PC-9 (cell line): ENCODE measurements around the gene TF. TPM values are rescaled to one million over a fixed set of nuclear protein-coding genes. Genes with fewer than 3 reads are reported as not detected.

Experiments
- BruUV-seq: library from RNA; stranded (reverse); fragments of 400-500 nt; replicated peaks from 2 replicates; lab custom pipeline; 2021; lab: Mats Ljungman, UMichigan
- CTCF ChIA-PET: fragments of 300-600 bp; sonication (Branson Sonifier 250); formaldehyde crosslinking; loops from one replicate; lab custom pipeline; 2022; ENCODE audit warnings: antibody characterized with exemption; lab: Charles Lee
- POLR2A ChIA-PET: fragments of 300-600 bp; sonication (Branson Sonifier 250); formaldehyde crosslinking; loops from one replicate; lab custom pipeline; 2022; ENCODE audit warnings: antibody characterized with exemption; ENCODE audit not compliant: unreplicated experiment; lab: Charles Lee
- DNase-seq, 2 experiments: peaks; one replicate each; pipeline versions ENCODE4 v3.0.0 to v3.0.0-alpha.2; 2015 to 2022; ENCODE audit warnings: mixed read lengths in 1 of 2
- H2AFZ ChIP-seq: fragments of 200-600 bp; sonication (generic); 2 replicates; pipeline ENCODE4 v1.8.1; 2017; ENCODE audit warnings: antibody characterized with exemption
- H3F3A ChIP-seq: fragments of 200-600 bp; sonication (generic); 2 replicates; pipeline ENCODE4 v1.8.1; 2017; ENCODE audit warnings: antibody characterized with exemption, mild to moderate bottlenecking, low read depth; ENCODE audit not compliant: insufficient read depth
- H3K27ac ChIP-seq: fragments of 200-600 bp; sonication (generic); 2 replicates; pipeline ENCODE4 v1.6.1; 2016; ENCODE audit warnings: mixed run types
- H3K27me3 ChIP-seq: fragments of 200-600 bp; sonication (generic); 2 replicates; pipeline ENCODE4 v1.6.1; 2016; ENCODE audit warnings: low read depth, mixed run types; ENCODE audit not compliant: insufficient read depth
- H3K36me3 ChIP-seq: fragments of 200-600 bp; sonication (generic); 2 replicates; pipeline ENCODE4 v1.6.1; 2016; ENCODE audit warnings: low read depth, mixed run types
- H3K4me1 ChIP-seq: fragments of 200-600 bp; sonication (generic); replicated peaks from 2 replicates; pipeline ENCODE4 v1.6.1; 2016; ENCODE audit warnings: mixed run types; ENCODE audit not compliant: insufficient read depth
- H3K4me2 ChIP-seq: fragments of 200-600 bp; sonication (generic); 2 replicates; pipeline ENCODE4 v1.6.1; 2017; ENCODE audit warnings: mixed run types
- H3K4me3 ChIP-seq: fragments of 200-600 bp; sonication (generic); 2 replicates; pipeline ENCODE4 v1.6.1; 2016; ENCODE audit warnings: mixed run types
- H3K79me2 ChIP-seq: fragments of 200-600 bp; sonication (generic); 2 replicates; pipeline ENCODE4 v1.6.1; 2017; ENCODE audit warnings: low read depth, mixed run types
- H3K9me2 ChIP-seq: fragments of 200-600 bp; sonication (generic); 2 replicates; pipeline ENCODE4 v1.8.1; 2017; ENCODE audit warnings: mild to moderate bottlenecking; ENCODE audit not compliant: insufficient read depth
- H3K9me3 ChIP-seq: fragments of 200-600 bp; sonication (generic); 2 replicates; pipeline ENCODE4 v1.8.1; 2016; ENCODE audit warnings: low read depth; ENCODE audit not compliant: insufficient read depth
- H4K20me1 ChIP-seq: fragments of 200-600 bp; sonication (generic); 2 replicates; pipeline ENCODE4 v1.8.1; 2017; ENCODE audit not compliant: insufficient read depth
- CTCF ChIP-seq: fragments of 200-600 bp; sonication (generic); conservative IDR thresholded peaks from 2 replicates; pipeline ENCODE4 v1.6.1; 2017; ENCODE audit warnings: mixed run types, antibody characterized with exemption, mild to moderate bottlenecking, moderate library complexity
- EZH2 ChIP-seq: fragments of 200-600 bp; sonication (generic); IDR thresholded peaks from 2 replicates; pipeline ENCODE4 v1.8.0; 2017; ENCODE audit warnings: antibody characterized with exemption, low read depth
- intact Hi-C: fragments of 100-400 bp; cut with micrococcal nuclease; formaldehyde crosslinking; loops from one replicate; pipeline ENCODE4 v1.10.0; 2022; ENCODE audit not compliant: unreplicated experiment
- total RNA-seq: library from RNA; stranded (reverse); gene quantifications from 2 replicates; pipeline ENCODE4 v1.2.3, GENCODE V29; 2021

The TF gene
- total RNA-seq, 1 experiment from 2014 or later, result 0.24 TPM

GRCh38 chr3:133747373-133747772 is 1.2 kb downstream of the TF start:
- Histone ChIP-seq H4K20me1 (no peaks in the 10 kb centered on the region; the same call in 1 of the 2 replicates), H3K4me1 (peaks cover 10% of the 10 kb centered on the region), H3K27ac (no peak overlapping the region), H3K79me2 (no peaks in the 10 kb centered on the region), H2AFZ (no peak overlapping the region), H3K27me3 (no peaks in the 10 kb centered on the region), H3K9me3 (no peaks in the 10 kb centered on the region), H3K4me3 (no peak overlapping the region), H3F3A (no peaks in the 10 kb centered on the region), H3K9me2 (no peaks in the 10 kb centered on the region), H3K4me2 (no peak overlapping the region), H3K36me3 (no peaks in the 10 kb centered on the region)
- no peak for TF ChIP-seq EZH2
- no peak for TF ChIP-seq CTCF
- ChIA-PET CTCF (no interaction called here), POLR2A (no interaction called here)
- intact Hi-C loops, result no loop called here
- no peak for DNase-seq
- no TSS peak for BruUV-seq

- Histone ChIP-seq H3K9me3 (no peaks in the 10 kb centered on the region), H3K36me3 (no peaks in the 10 kb centered on the region), H3K9me2 (no peaks in the 10 kb centered on the region), H3K27ac (no peak overlapping the region), H3K4me1 (peaks cover 3% of the 10 kb centered on the region; the same call in 1 of the 2 replicates), H3K4me2 (no peak overlapping the region), H3K79me2 (no peaks in the 10 kb centered on the region), H3K4me3 (no peak overlapping the region), H3F3A (no peaks in the 10 kb centered on the region), H2AFZ (no peak overlapping the region), H4K20me1 (no peaks in the 10 kb centered on the region; the same call in 1 of the 2 replicates), H3K27me3 (no peaks in the 10 kb centered on the region)
- ChIA-PET POLR2A (no interaction called here), CTCF (no interaction called here)
- no peak for TF ChIP-seq EZH2
- no peak for TF ChIP-seq CTCF
- no TSS peak for BruUV-seq
- intact Hi-C loops, result no loop called here
- DNase-seq, result no peak
Measured at GRCh38 chr3:133747907-133748639, 1.9 kb downstream of the TF start.

GRCh38 chr3:133749427-133750258 is 3.5 kb downstream of the TF start:
- Histone ChIP-seq H3K4me2 (no peak overlapping the region), H3K4me1 (no peaks in the 10 kb centered on the region), H3K36me3 (no peaks in the 10 kb centered on the region), H3K79me2 (no peaks in the 10 kb centered on the region), H3K27ac (no peak overlapping the region), H2AFZ (no peak overlapping the region), H3K9me2 (no peaks in the 10 kb centered on the region), H4K20me1 (no peaks in the 10 kb centered on the region; the same call in 1 of the 2 replicates), H3F3A (no peaks in the 10 kb centered on the region), H3K27me3 (no peaks in the 10 kb centered on the region), H3K4me3 (no peak overlapping the region), H3K9me3 (no peaks in the 10 kb centered on the region)
- POLR2A ChIA-PET, result no interaction called here
- intact Hi-C loops, result no loop called here
- no TSS peak for BruUV-seq
- CTCF ChIA-PET, result no interaction called here
- TF ChIP-seq EZH2, result no peak
- no peak for TF ChIP-seq CTCF
- no peak for DNase-seq
